HG02798 (cell line): ENCODE measurements around the gene GRAMD1A.

Experiments
- ATAC-seq: cut with Tn5 transposase; IDR thresholded peaks from one replicate; pipeline ENCODE4 v1.9.1; 2021; ENCODE audit warnings: mild to moderate bottlenecking; ENCODE audit not compliant: unreplicated experiment, poor library complexity

Gene GRAMD1A

DNA sequence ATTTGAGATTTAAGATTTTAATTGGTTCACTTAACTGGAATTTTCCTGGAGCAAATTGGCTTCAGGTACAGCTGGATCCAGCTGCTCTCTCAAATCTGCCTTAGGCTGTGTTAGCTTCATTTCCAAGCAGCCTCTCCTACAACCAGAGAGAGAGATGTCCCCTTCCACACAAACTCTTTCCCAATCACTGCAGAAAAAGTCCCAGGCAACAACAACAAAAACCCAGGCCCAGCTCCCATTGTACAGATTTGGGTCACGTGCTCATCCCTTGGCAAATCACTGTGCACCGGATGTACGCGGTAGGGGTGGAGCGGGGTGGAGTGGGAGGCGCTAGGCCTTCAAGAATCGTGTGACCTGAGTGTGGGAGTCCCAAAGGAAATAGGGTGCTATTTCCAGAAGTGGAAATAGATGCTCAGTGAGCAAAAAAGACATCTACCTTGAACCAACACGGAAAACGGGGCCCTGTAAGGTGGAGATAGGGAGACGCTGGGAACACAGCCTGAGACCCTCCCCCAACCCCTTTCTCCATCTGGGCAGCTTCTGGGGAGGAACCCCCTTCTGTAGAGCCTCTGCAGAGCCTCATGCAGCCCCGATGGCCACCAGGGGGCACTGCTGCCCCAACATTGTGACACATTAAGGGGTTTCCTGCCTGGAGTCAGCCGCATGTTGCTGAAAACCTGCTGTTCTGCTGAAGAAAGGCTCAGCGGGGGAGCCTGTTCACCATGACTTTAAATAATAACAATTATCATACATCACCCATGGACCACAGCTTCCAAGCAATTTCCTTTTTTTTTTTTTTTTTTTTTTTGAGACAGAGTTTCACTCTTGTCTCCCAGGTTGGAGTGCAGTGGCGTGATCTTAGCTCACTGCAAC lies 66.8 kb downstream of the GRAMD1A start:
- ATAC-seq: peak; percentile 66

GRCh38 chr19:35068941-35069634 lies 69.0 kb downstream of the GRAMD1A start:
- no peak for ATAC-seq

- no peak for ATAC-seq
Observed at GRCh38 chr19:35069696-35070095, 69.6 kb downstream of the GRAMD1A start.

DNA sequence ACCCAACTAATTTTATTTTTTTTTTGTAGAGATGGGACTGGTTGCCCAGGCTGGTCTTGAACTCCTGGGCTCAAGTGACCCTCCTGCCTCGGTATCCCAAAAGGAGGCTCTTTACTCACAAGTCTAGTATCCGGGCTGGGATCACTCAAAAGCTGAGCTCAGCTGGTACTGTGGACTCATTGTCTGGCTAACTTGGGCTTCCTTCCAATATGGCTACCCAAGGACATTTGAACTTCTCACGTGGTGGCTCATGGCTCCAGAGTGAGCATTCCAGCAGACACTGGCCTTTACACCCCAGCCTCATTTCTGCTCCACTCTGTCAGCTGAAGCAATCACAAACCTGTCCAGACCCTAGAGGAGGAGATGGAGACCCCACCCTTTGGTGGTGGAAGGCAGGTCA lies 70.3 kb downstream of the GRAMD1A start:
- ATAC-seq: no peak

DNA sequence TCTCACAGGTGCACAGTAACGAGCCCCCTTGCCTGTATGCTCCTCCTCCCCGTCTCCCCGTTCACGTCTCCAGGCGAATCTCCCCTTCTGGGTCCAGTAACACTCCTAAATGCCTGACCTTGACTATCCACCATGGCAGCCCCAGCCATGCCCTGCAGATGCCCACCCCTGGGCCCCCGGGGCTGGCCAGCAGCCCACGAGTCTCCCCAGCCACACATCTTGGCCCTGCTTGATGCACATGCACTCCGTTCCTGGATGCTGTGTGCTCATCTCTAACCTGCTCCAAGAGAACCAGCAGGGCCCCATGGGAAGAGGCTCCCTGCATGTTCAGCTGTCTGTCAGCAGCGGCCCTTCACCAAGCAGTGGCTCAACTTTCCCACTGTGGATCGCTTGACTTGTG lies 73.4 kb downstream of the GRAMD1A start:
- ATAC-seq: no peak

DNA sequence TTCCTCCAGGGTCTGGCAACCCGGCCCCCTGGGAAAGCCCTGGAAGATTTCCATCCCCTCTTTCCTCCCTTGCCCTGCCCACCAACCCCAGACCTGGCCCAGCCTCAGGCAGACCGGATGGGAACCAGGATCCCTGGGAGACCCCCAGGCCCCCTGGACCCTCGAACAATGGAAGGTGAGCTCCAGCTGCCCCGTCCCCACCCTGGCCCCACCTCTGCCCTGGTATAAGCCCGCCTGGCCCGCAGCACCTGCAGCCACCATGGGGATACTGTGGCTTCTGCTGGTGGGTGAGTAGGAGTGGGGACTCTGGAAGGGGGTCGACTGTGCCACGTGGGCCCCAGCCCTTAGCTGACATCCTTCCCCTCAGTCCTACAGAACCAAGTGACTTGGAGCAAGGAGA lies 73.8 kb downstream of the GRAMD1A start:
- ATAC-seq: no peak

DNA sequence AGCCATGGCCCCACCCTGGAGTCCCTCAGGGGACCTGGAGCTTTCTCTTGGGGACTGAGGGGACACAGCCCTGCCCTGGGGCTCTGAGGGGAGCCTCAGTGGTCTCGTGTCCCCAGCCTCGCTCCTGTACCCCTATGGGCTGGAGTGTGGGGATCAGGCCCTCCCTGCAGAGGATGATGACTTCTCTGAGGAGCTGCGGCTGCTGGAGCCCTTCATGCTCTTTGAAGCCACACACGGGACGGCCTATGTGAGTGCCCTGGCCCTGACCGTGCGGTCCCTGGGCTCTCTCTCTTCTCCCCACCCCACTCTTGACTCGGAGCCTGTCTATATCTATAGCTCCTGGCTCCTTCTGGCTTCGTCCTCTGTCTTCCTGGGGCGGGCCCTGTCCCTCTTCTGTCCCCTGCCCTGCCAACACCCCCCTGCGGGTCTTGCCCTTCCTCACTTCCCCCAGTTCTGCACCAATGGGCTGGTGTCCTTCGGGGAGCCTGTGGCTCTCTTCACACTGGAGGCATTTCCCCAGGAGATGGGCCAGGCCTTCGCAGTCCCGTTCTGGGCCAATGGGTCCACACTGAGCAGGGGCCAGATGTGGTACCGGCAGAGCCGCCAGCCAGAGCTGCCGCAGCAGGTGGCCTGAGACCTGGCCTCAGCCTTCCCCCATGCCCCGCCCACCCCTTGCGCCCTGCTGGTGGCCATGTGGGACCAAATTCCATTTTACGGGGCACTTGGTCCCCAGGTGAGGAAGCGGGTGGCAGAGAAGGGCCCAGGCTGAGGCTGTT lies 74.5 kb downstream of the GRAMD1A start:
- no peak for ATAC-seq

- ATAC-seq: no peak
Observed at GRCh38 chr19:35075202-35076025, 75.3 kb downstream of the GRAMD1A start.

DNA sequence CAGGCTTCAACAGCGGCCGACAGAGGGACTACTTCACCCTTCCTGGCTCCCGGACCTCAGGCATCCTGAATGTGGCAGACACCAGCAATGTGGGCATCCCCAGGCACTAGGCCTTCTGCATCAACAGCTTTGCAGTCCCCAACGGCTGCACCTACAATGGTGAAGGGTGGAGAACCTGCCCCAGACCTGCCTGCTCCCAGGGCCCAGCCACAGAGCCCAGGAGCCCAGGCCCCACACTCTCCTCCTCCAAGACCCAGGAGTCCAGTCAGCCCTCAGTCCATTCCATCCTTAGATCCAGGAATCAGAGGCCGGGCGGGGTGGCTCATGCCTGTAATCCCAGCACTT lies 75.9 kb downstream of the GRAMD1A start:
- no peak for ATAC-seq
